GM12878 (cell line): Measurements from ENCODE around the gene INSIG2. TPM values are rescaled to one million over a fixed set of nuclear protein-coding genes. Genes with fewer than 3 reads are reported as not detected.

ENCODE experiments used
- ATAC-seq: fragments of 200-7000 bp; cut with Tn5 transposase; 3 replicates; pipeline ENCODE4 v1.9.1; 2020; ENCODE audit warnings: mild to moderate bottlenecking, moderate library complexity
- BruUV-seq: library from RNA; stranded (reverse); fragments of 400-500 nt; replicated peaks from 2 replicates; lab custom pipeline; 2021; lab: Mats Ljungman, UMichigan
- CTCF ChIA-PET: fragments of 300-600 bp; sonication (Branson Sonifier 250); formaldehyde crosslinking; extraction: SDS; loops from one replicate; lab custom pipeline; 2021; ENCODE audit warnings: inconsistent platforms; lab: Yijun Ruan, JAX
- POLR2A ChIA-PET: fragments of 350-600 bp; formaldehyde crosslinking; extraction: SDS; loops from one replicate; lab custom pipeline; 2021; ENCODE audit warnings: inconsistent platforms; lab: Charles Lee
- RAD21 ChIA-PET: fragments of 300-600 bp; sonication (Branson Sonifier 250); formaldehyde crosslinking; loops from one replicate; lab custom pipeline; 2023; ENCODE audit warnings: antibody characterized with exemption; ENCODE audit not compliant: unreplicated experiment; lab: Charles Lee
- SMC1A ChIA-PET: fragments of 300-600 bp; sonication (Branson Sonifier 250); formaldehyde crosslinking; loops from one replicate; lab custom pipeline; 2023; ENCODE audit not compliant: unreplicated experiment, uncharacterized antibody; lab: Charles Lee
- DNase-seq: peaks from one replicate; pipeline ENCODE4 v3.0.0-alpha.2; 2011; ENCODE audit warnings: low read depth, low spot score
- FAIRE-seq: peaks from 3 replicates; lab custom pipeline; 2011; peaks lifted over from hg19 to GRCh38; lab: Jason Lieb, UNC
- H2AFZ ChIP-seq: 2 replicates; pipeline ENCODE4 v1.6.0; 2011; ENCODE audit warnings: low read depth, low read length, control low read depth; ENCODE audit not compliant: control insufficient read depth
- H3K27ac ChIP-seq: 2 replicates; pipeline ENCODE4 v1.5.1; 2011; ENCODE audit warnings: control low read depth; ENCODE audit not compliant: control insufficient read depth, insufficient read depth
- H3K27me3 ChIP-seq, 2 experiments: replicated peaks in 1 of 2; 2 replicates each; pipeline versions ENCODE4 v1.6.0 to v1.6.1; 2011; ENCODE audit warnings: low read length in 1 of 2; ENCODE audit not compliant: control insufficient read depth in 2 of 2, insufficient read depth in 2 of 2
- H3K36me3 ChIP-seq, 2 experiments: 2 replicates each; pipeline ENCODE4 v1.5.1; 2011; ENCODE audit warnings: low read length in 1 of 2; ENCODE audit not compliant: control insufficient read depth in 2 of 2, insufficient read depth in 2 of 2
- H3K4me1 ChIP-seq: 2 replicates; pipeline ENCODE4 v1.6.1; 2011; ENCODE audit warnings: mild to moderate bottlenecking, low read length, moderate library complexity, mixed read lengths; ENCODE audit not compliant: control insufficient read depth, insufficient read depth
- H3K4me2 ChIP-seq: 2 replicates; pipeline ENCODE4 v1.6.0; 2011; ENCODE audit warnings: control low read depth; ENCODE audit not compliant: control insufficient read depth, insufficient read depth
- H3K4me3 ChIP-seq: fragments of 200-600 bp; sonication (generic); 2 replicates; pipeline ENCODE4 v1.5.1; 2016
- H3K79me2 ChIP-seq: 2 replicates; pipeline ENCODE4 v1.6.0; 2011; ENCODE audit warnings: low read length; ENCODE audit not compliant: control insufficient read depth, insufficient read depth
- H3K9ac ChIP-seq: 2 replicates; pipeline ENCODE4 v1.8.0; 2011; ENCODE audit warnings: low read length, control low read depth, mixed read lengths; ENCODE audit not compliant: control insufficient read depth, insufficient read depth
- H3K9me3 ChIP-seq: replicated peaks from 3 replicates; pipeline ENCODE4 v1.5.1; 2011; ENCODE audit warnings: mild to moderate bottlenecking, low read length; ENCODE audit not compliant: control insufficient read depth, insufficient read depth
- H4K20me1 ChIP-seq: 2 replicates; pipeline ENCODE4 v1.6.0; 2011; ENCODE audit not compliant: control insufficient read depth, insufficient read depth
- BCL11A ChIP-seq: IDR thresholded peaks from 2 replicates; pipeline ENCODE4 v1.6.1; 2011; ENCODE audit warnings: low read depth, low read length
- CEBPB ChIP-seq, 2 experiments: fragments of 150-350 bp in 1 of 2; IDR thresholded peaks; 2 replicates each; pipeline ENCODE4 v1.6.1; 2012 to 2014; ENCODE audit warnings: low read depth in 2 of 2, low read length in 2 of 2, borderline replicate concordance in 1 of 2, inconsistent platforms in 1 of 2
- RAD21 ChIP-seq: IDR thresholded peaks from 2 replicates; pipeline ENCODE4 v1.6.1; 2011; ENCODE audit warnings: mild to moderate bottlenecking, low read depth, low read length, moderate library complexity; ENCODE audit not compliant: insufficient read depth
- RCOR1 ChIP-seq: conservative IDR thresholded peaks from 2 replicates; pipeline ENCODE4 v1.6.1; 2012; ENCODE audit warnings: low read depth, low read length, improper control_type of control experiment
- SIX5 ChIP-seq: IDR thresholded peaks from 2 replicates; pipeline ENCODE4 v1.6.1; 2011; ENCODE audit warnings: mild to moderate bottlenecking, low read depth, low read length, moderate library complexity; ENCODE audit not compliant: severe bottlenecking
- SP1 ChIP-seq: IDR thresholded peaks from one replicate; pipeline ENCODE4 v1.6.1; 2011; ENCODE audit warnings: low read depth, low read length
- SREBF1 ChIP-seq: IDR thresholded peaks from 2 replicates; pipeline ENCODE4 v1.6.1; 2012; ENCODE audit warnings: mild to moderate bottlenecking, low read length
- ZNF24 ChIP-seq: fragments of 450-650 bp; IDR thresholded peaks from 2 replicates; pipeline ENCODE4 v1.6.1; 2017; ENCODE audit warnings: antibody characterized with exemption, mild to moderate bottlenecking
- WGBS: methylation state at CpG from one replicate; pipeline ENCODE4 v1.1.6; 2016; ENCODE audit warnings: low lambda C conversion rate; ENCODE audit not compliant: insufficient replicate concordance, insufficient coverage; ENCODE audit errors: missing lambda C conversion rate; 5-methylcytosine and 5-hydroxymethylcytosine counted together
- in situ Hi-C: fragments of 300-500 bp; cut with MboI; formaldehyde crosslinking; loops from 9 replicates; pipeline ENCODE4 v1.14.3; 2018; ENCODE audit warnings: mixed read lengths
- intact Hi-C: fragments of 100-400 bp; cut with micrococcal nuclease; formaldehyde crosslinking; loops from one replicate; pipeline ENCODE4 v1.14.2; 2022; ENCODE audit not compliant: unreplicated experiment
- polyA plus RNA-seq, 11 experiments: library from polyadenylated mRNA; depleted of rRNA in 4 of 11; unstranded in 6 of 11; stranded (reverse) in 5 of 11; fragments of >200 nt; fragmentation: Nextera tagmentation in 4 of 11; fragmentation: Illumina TruSeq in 1 of 11; extraction: Ambion mirVana in 4 of 11; extraction: Trizol in 1 of 11; gene quantifications; 1 replicate in 1 of 11; 2 replicates in 10 of 11; pipeline versions ENCODE4 v1.2.1 to v1.2.3, GENCODE V29; 2011 to 2016; ENCODE audit warnings: inconsistent platforms in 2 of 11, missing spikeins in 2 of 11, low read depth in 1 of 11
- total RNA-seq, 4 experiments: library from RNA; depleted of rRNA in 3 of 4; stranded (reverse); fragments of >200 nt in 3 of 4; fragmentation: Illumina TruSeq in 1 of 4; extraction: Trizol in 1 of 4; gene quantifications; 2 replicates each; pipeline versions ENCODE4 v1.2.1 to v1.2.3, GENCODE V29; 2013 to 2021
- TF ChIP-seq, protein P1 (sequence below): fragments of 150-350 bp; IDR thresholded peaks from 2 replicates; pipeline ENCODE4 v1.6.1; 2016; ENCODE audit warnings: low read depth, low read length

The INSIG2 gene
- total and polyA plus RNA-seq, 10 of the 15 experiments (the other 5 are each of a cell fraction or from before 2014, with no cell fraction given), result 4.9 to 92.7 (median 12.0) TPM

- Histone ChIP-seq H3K9me3 (peaks cover 2% of the 10 kb centered on the region; the same call in 1 of the 3 replicates), H3K4me2 (no peak overlapping the region), H4K20me1 (no peaks in the 10 kb centered on the region), H2AFZ (no peak overlapping the region), H3K79me2 (no peaks in the 10 kb centered on the region), H3K36me3 (no peaks in the 10 kb centered on the region), H3K4me3 (no peak overlapping the region), H3K4me1 (no peaks in the 10 kb centered on the region), H3K27ac (no peak overlapping the region), H3K9ac (no peak overlapping the region), H3K27me3 (peaks cover 0 to 9% of the 10 kb centered on the region in 2 experiments; a peak in 2 of 4 replicates)
- intact Hi-C loops, result no loop called here
- TF ChIP-seq SIX5, result no peak
- no peak for TF ChIP-seq BCL11A
- TF ChIP-seq, protein P1, sequence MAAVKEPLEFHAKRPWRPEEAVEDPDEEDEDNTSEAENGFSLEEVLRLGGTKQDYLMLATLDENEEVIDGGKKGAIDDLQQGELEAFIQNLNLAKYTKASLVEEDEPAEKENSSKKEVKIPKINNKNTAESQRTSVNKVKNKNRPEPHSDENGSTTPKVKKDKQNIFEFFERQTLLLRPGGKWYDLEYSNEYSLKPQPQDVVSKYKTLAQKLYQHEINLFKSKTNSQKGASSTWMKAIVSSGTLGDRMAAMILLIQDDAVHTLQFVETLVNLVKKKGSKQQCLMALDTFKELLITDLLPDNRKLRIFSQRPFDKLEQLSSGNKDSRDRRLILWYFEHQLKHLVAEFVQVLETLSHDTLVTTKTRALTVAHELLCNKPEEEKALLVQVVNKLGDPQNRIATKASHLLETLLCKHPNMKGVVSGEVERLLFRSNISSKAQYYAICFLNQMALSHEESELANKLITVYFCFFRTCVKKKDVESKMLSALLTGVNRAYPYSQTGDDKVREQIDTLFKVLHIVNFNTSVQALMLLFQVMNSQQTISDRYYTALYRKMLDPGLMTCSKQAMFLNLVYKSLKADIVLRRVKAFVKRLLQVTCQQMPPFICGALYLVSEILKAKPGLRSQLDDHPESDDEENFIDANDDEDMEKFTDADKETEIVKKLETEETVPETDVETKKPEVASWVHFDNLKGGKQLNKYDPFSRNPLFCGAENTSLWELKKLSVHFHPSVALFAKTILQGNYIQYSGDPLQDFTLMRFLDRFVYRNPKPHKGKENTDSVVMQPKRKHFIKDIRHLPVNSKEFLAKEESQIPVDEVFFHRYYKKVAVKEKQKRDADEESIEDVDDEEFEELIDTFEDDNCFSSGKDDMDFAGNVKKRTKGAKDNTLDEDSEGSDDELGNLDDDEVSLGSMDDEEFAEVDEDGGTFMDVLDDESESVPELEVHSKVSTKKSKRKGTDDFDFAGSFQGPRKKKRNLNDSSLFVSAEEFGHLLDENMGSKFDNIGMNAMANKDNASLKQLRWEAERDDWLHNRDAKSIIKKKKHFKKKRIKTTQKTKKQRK, result no peak
- TF ChIP-seq SP1, result no peak
- no peak for TF ChIP-seq CEBPB (IDR thresholded peaks at IDR 0.05; ENCODE audit: borderline replicate concordance in 1 of 2, low read depth in 2 of 2, low read length in 2 of 2)
- no peak for TF ChIP-seq RAD21
- no peak for TF ChIP-seq SREBF1
- no peak for TF ChIP-seq RCOR1
- no peak for TF ChIP-seq ZNF24
- ChIA-PET POLR2A (no interaction called here), SMC1A (interaction anchor here (1.4 to 1.8 kb wide), 2 partner anchors 8 to 18 kb away, joined by 4 read pairs; no protein-coding TSS in a partner anchor), CTCF (interaction anchor here (1.0 to 2.4 kb wide), 3 partner anchors 9 to 19 kb away, joined by 3 to 9 read pairs (median 5); no protein-coding TSS in a partner anchor), RAD21 (no interaction called here)
- FAIRE-seq (no peak), DNase-seq (no peak), ATAC-seq (no peak; the same call in 2 of the 3 replicates)
- no TSS peak for BruUV-seq
- in situ Hi-C loops, result loop anchor here (25.0 kb wide), 1 partner anchor 821 kb away; no protein-coding TSS in a partner anchor
- WGBS, result 11% methylated on average over 7 of the region's 7 CpGs
Observed at GRCh38 chr2:118040891-118041290, 47.4 kb upstream of the INSIG2 start.
